SK-N-SH (cell line): ENCODE results near the gene ABO.

ENCODE experiments used
- EP300 ChIP-seq, 2 experiments: IDR thresholded peaks; 2 replicates each; pipeline versions ENCODE4 v1.4.0 to v1.6.1; 2012; ENCODE audit warnings: borderline replicate concordance in 1 of 2, low read depth in 1 of 2, low read length in 1 of 2
- EZH2phosphoT487 ChIP-seq: fragments of 200-600 bp; sonication (generic); IDR thresholded peaks from 2 replicates; pipeline ENCODE4 v1.6.1; 2017; ENCODE audit warnings: low read depth, mixed run types, mild to moderate bottlenecking, antibody characterized with exemption, moderate library complexity, borderline replicate concordance
- GABPA ChIP-seq: IDR thresholded peaks from 2 replicates; pipeline ENCODE4 v1.4.0; 2012; ENCODE audit warnings: low read depth, mild to moderate bottlenecking
- MEF2A ChIP-seq: IDR thresholded peaks from 2 replicates; pipeline ENCODE4 v1.4.0; 2012; ENCODE audit warnings: low read depth, borderline replicate concordance
- NRF1 ChIP-seq: IDR thresholded peaks from 2 replicates; pipeline ENCODE4 v1.6.1; 2012; ENCODE audit warnings: low read depth, mild to moderate bottlenecking, low read length
- POLR2AphosphoS5 ChIP-seq: IDR thresholded peaks from 2 replicates; pipeline ENCODE4 v1.6.1; 2012; ENCODE audit warnings: low read depth, low read length
- RAD21 ChIP-seq: IDR thresholded peaks from 2 replicates; pipeline ENCODE4 v1.6.1; 2012; ENCODE audit warnings: mild to moderate bottlenecking, low read length
- TCF12 ChIP-seq: IDR thresholded peaks from 2 replicates; pipeline ENCODE4 v1.4.0; 2012
- YY1 ChIP-seq: IDR thresholded peaks from 2 replicates; pipeline ENCODE4 v1.4.0; 2012; ENCODE audit warnings: low read depth, mild to moderate bottlenecking
- TF ChIP-seq, protein P1 (sequence below): IDR thresholded peaks from 2 replicates; pipeline ENCODE4 v1.4.0; 2012; ENCODE audit warnings: low read depth, borderline replicate concordance
- TF ChIP-seq, protein P2 (sequence below): fragments of 200-600 bp; sonication (generic); IDR thresholded peaks from 2 replicates; pipeline ENCODE4 v1.6.1; 2017; ENCODE audit warnings: antibody characterized with exemption, mild to moderate bottlenecking, moderate library complexity
- TF ChIP-seq, protein P3 (sequence below): fragments of 150-350 bp; IDR thresholded peaks from 2 replicates; pipeline ENCODE4 v1.6.1; 2017; ENCODE audit warnings: antibody characterized with exemption, low read length, low read depth, borderline replicate concordance
- TF ChIP-seq, protein P4 (sequence below): IDR thresholded peaks from 2 replicates; pipeline ENCODE4 v1.4.0; 2012; ENCODE audit warnings: low read depth

GRCh38 chr9:133290751-133291302, 15.8 kb upstream of the ABO start:
- TF ChIP-seq EZH2phosphoT487 (no peak), RAD21 (no peak), TCF12 (no peak), MEF2A (no peak), POLR2AphosphoS5 (no peak), GABPA (no peak), EP300 (IDR thresholded peaks at IDR 0.05; ENCODE audit: borderline replicate concordance in 1 of 2, low read depth in 1 of 2, low read length in 1 of 2) (no peak), NRF1 (no peak), YY1 (no peak)
- TF ChIP-seq, protein P1, sequence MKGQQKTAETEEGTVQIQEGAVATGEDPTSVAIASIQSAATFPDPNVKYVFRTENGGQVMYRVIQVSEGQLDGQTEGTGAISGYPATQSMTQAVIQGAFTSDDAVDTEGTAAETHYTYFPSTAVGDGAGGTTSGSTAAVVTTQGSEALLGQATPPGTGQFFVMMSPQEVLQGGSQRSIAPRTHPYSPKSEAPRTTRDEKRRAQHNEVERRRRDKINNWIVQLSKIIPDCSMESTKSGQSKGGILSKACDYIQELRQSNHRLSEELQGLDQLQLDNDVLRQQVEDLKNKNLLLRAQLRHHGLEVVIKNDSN: no peak
- TF ChIP-seq, protein P2, sequence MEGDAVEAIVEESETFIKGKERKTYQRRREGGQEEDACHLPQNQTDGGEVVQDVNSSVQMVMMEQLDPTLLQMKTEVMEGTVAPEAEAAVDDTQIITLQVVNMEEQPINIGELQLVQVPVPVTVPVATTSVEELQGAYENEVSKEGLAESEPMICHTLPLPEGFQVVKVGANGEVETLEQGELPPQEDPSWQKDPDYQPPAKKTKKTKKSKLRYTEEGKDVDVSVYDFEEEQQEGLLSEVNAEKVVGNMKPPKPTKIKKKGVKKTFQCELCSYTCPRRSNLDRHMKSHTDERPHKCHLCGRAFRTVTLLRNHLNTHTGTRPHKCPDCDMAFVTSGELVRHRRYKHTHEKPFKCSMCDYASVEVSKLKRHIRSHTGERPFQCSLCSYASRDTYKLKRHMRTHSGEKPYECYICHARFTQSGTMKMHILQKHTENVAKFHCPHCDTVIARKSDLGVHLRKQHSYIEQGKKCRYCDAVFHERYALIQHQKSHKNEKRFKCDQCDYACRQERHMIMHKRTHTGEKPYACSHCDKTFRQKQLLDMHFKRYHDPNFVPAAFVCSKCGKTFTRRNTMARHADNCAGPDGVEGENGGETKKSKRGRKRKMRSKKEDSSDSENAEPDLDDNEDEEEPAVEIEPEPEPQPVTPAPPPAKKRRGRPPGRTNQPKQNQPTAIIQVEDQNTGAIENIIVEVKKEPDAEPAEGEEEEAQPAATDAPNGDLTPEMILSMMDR: no peak
- TF ChIP-seq, protein P3, sequence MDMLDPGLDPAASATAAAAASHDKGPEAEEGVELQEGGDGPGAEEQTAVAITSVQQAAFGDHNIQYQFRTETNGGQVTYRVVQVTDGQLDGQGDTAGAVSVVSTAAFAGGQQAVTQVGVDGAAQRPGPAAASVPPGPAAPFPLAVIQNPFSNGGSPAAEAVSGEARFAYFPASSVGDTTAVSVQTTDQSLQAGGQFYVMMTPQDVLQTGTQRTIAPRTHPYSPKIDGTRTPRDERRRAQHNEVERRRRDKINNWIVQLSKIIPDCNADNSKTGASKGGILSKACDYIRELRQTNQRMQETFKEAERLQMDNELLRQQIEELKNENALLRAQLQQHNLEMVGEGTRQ: no peak
- TF ChIP-seq, protein P4, sequence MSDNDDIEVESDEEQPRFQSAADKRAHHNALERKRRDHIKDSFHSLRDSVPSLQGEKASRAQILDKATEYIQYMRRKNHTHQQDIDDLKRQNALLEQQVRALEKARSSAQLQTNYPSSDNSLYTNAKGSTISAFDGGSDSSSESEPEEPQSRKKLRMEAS: no peak
